GM19351 (cell line): ENCODE data around the gene ATN1.
"Not testable (repeated sequence)": the region's sequence is repeated elsewhere in the genome, so short reads cannot be mapped to it uniquely, and the experiment has no call there.

Experiments
- ATAC-seq: cut with Tn5 transposase; IDR thresholded peaks from one replicate; pipeline ENCODE4 v1.9.1; 2021; ENCODE audit warnings: mild to moderate bottlenecking, moderate library complexity; ENCODE audit not compliant: unreplicated experiment

The ATN1 gene

GRCh38 chr12:6903722-6904121, 24.0 kb upstream of the ATN1 start:
- ATAC-seq: no peak

GRCh38 chr12:6904280-6905276, 23.2 kb upstream of the ATN1 start, which contains the start of gene LRRC23:
Gene LRRC23 (plus strand): TSS chr12:6904822. CDS start chr12:6905634, 812 bp downstream.
- ATAC-seq: peak; percentile 97

- no peak for ATAC-seq
Measured at GRCh38 chr12:6905414-6906040, 22.2 kb upstream of the ATN1 start.

- ATAC-seq: not testable (repeated sequence)
Measured at GRCh38 chr12:6908141-6908540, 19.6 kb upstream of the ATN1 start.

- ATAC-seq: no peak
Measured at GRCh38 chr12:6909421-6910145, 18.2 kb upstream of the ATN1 start.

- no peak for ATAC-seq
Measured at GRCh38 chr12:6912164-6912935, 15.4 kb upstream of the ATN1 start.

- peak; percentile 77 for ATAC-seq
Measured at GRCh38 chr12:6914246-6914946, 13.4 kb upstream of the ATN1 start, which contains the start of gene ENO2. Gene ENO2 (plus strand): TSS chr12:6914580. CDS start chr12:6915833, 1,253 bp downstream.

- ATAC-seq: no peak
Measured at GRCh38 chr12:6914947-6915788, 12.6 kb upstream of the ATN1 start.

- no peak for ATAC-seq
Measured at GRCh38 chr12:6915789-6916285, 11.9 kb upstream of the ATN1 start.

GRCh38 chr12:6916426-6917200, 11.1 kb upstream of the ATN1 start:
- no peak for ATAC-seq

- no peak for ATAC-seq
Measured at GRCh38 chr12:6917491-6918231, 10.1 kb upstream of the ATN1 start.

GRCh38 chr12:6919588-6919987, 8.2 kb upstream of the ATN1 start:
- ATAC-seq: no peak

GRCh38 chr12:6921539-6921938, 6.2 kb upstream of the ATN1 start:
- ATAC-seq: no peak

GRCh38 chr12:6921996-6922946, 5.5 kb upstream of the ATN1 start:
- no peak for ATAC-seq

GRCh38 chr12:6923003-6923732, 4.6 kb upstream of the ATN1 start:
- ATAC-seq: no peak
